ENCODE results near the gene SPAG4.

The SPAG4 gene

GRCh38 chr20:35632539-35633115 is 17.0 kb downstream of the SPAG4 start:
- TF ChIP-seq Cebpa-rat (IDR thresholded peaks at IDR 0.05), result no peak
- H3K36me3 ChIP-seq, result peaks cover 76% of the 10 kb centered on the region
- no peaks in the 10 kb centered on the region for H3K4me1 ChIP-seq
- no peaks in the 10 kb centered on the region for H3K27me3 ChIP-seq
- peaks cover 64% of the 10 kb centered on the region for H4K20me1 ChIP-seq
- no peak overlapping the region for H3K4me3 ChIP-seq
- H3K9ac ChIP-seq, result no peak overlapping the region
- H3K27ac ChIP-seq, result no peak overlapping the region
- no peak overlapping the region for H3K4me2 ChIP-seq
- H3K9me3 ChIP-seq, result no peaks in the 10 kb centered on the region

GRCh38 chr20:35635652-35636051 is 20.0 kb downstream of the SPAG4 start:
- H3K4me2 ChIP-seq, result no peak overlapping the region
- peaks cover 46% of the 10 kb centered on the region for H3K36me3 ChIP-seq
- no peak overlapping the region for H3K9ac ChIP-seq
- H3K9me3 ChIP-seq, result no peaks in the 10 kb centered on the region
- TF ChIP-seq Cebpa-rat (IDR thresholded peaks at IDR 0.05), result no peak
- H4K20me1 ChIP-seq, result peaks cover 88% of the 10 kb centered on the region
- no peak overlapping the region for H3K27ac ChIP-seq
- no peaks in the 10 kb centered on the region for H3K27me3 ChIP-seq
- H3K4me3 ChIP-seq, result no peak overlapping the region
- no peaks in the 10 kb centered on the region for H3K4me1 ChIP-seq

GRCh38 chr20:35636095-35636494 is 20.5 kb downstream of the SPAG4 start:
- peaks cover 42% of the 10 kb centered on the region for H3K36me3 ChIP-seq
- no peaks in the 10 kb centered on the region for H3K9me3 ChIP-seq
- no peaks in the 10 kb centered on the region for H3K27me3 ChIP-seq
- no peaks in the 10 kb centered on the region for H3K4me1 ChIP-seq
- no peak overlapping the region for H3K27ac ChIP-seq
- TF ChIP-seq Cebpa-rat (IDR thresholded peaks at IDR 0.05), result no peak
- no peak overlapping the region for H3K9ac ChIP-seq
- H3K4me3 ChIP-seq, result no peak overlapping the region
- no peak overlapping the region for H3K4me2 ChIP-seq
- peaks cover 93% of the 10 kb centered on the region for H4K20me1 ChIP-seq

- no peak overlapping the region for H3K9ac ChIP-seq
- H3K4me1 ChIP-seq, result no peaks in the 10 kb centered on the region
- no peaks in the 10 kb centered on the region for H3K27me3 ChIP-seq
- no peak overlapping the region for H3K27ac ChIP-seq
- H4K20me1 ChIP-seq, result peaks cover 95% of the 10 kb centered on the region
- no peaks in the 10 kb centered on the region for H3K9me3 ChIP-seq
- H3K4me3 ChIP-seq, result no peak overlapping the region
- TF ChIP-seq Cebpa-rat (IDR thresholded peaks at IDR 0.05), result no peak
- H3K36me3 ChIP-seq, result peaks cover 30% of the 10 kb centered on the region
- no peak overlapping the region for H3K4me2 ChIP-seq
Measured at GRCh38 chr20:35637276-35637675, 21.6 kb downstream of the SPAG4 start.

- no peak overlapping the region for H3K4me2 ChIP-seq
Measured at GRCh38 chr20:35638751-35639150, 23.1 kb downstream of the SPAG4 start.

GRCh38 chr20:35640724-35641123 is 25.1 kb downstream of the SPAG4 start:
- no peak overlapping the region for H3K27ac ChIP-seq
- H3K4me1 ChIP-seq, result no peaks in the 10 kb centered on the region
- H3K4me2 ChIP-seq, result no peak overlapping the region
- no peaks in the 10 kb centered on the region for H3K27me3 ChIP-seq
- no peak overlapping the region for H3K4me3 ChIP-seq
- H3K9ac ChIP-seq, result no peak overlapping the region
- no peaks in the 10 kb centered on the region for H3K9me3 ChIP-seq
- H3K36me3 ChIP-seq, result peaks cover 26% of the 10 kb centered on the region; the same call in 1 of the 2 replicates
- H4K20me1 ChIP-seq, result peaks cover 100% of the 10 kb centered on the region
- TF ChIP-seq Cebpa-rat (IDR thresholded peaks at IDR 0.05), result no peak

More at GRCh38 chr20:35638751-35639150, 23.1 kb downstream of the SPAG4 start:
- Histone ChIP-seq H3K27me3 (no peaks in the 10 kb centered on the region), H3K27ac (no peak overlapping the region), H4K20me1 (peaks cover 96% of the 10 kb centered on the region), H3K4me1 (no peaks in the 10 kb centered on the region), H3K9me3 (no peaks in the 10 kb centered on the region), H3K9ac (no peak overlapping the region), H3K4me3 (no peak overlapping the region), H3K36me3 (peaks cover 26% of the 10 kb centered on the region; the same call in 1 of the 2 replicates)
- TF ChIP-seq Cebpa-rat (IDR thresholded peaks at IDR 0.05), result no peak

- Histone ChIP-seq H3K9me3 (no peaks in the 10 kb centered on the region), H3K4me1 (no peaks in the 10 kb centered on the region), H3K4me3 (no peak overlapping the region), H3K4me2 (no peak overlapping the region), H3K36me3 (peaks cover 26% of the 10 kb centered on the region; the same call in 1 of the 2 replicates), H3K27ac (no peak overlapping the region), H3K9ac (no peak overlapping the region), H3K27me3 (no peaks in the 10 kb centered on the region), H4K20me1 (peaks cover 100% of the 10 kb centered on the region)
- no peak for TF ChIP-seq Cebpa-rat (IDR thresholded peaks at IDR 0.05)
Measured at GRCh38 chr20:35641743-35642142, 26.1 kb downstream of the SPAG4 start.

- no peak overlapping the region for H3K9ac ChIP-seq
- H3K9me3 ChIP-seq, result no peaks in the 10 kb centered on the region
- H3K4me2 ChIP-seq, result no peak overlapping the region
- no peak for TF ChIP-seq Cebpa-rat (IDR thresholded peaks at IDR 0.05)
- H3K4me1 ChIP-seq, result no peaks in the 10 kb centered on the region
- H3K4me3 ChIP-seq, result no peak overlapping the region
- H3K36me3 ChIP-seq, result peaks cover 26% of the 10 kb centered on the region
- no peak overlapping the region for H3K27ac ChIP-seq
- peaks cover 100% of the 10 kb centered on the region for H4K20me1 ChIP-seq
- H3K27me3 ChIP-seq, result no peaks in the 10 kb centered on the region
Measured at GRCh38 chr20:35643045-35643444, 27.4 kb downstream of the SPAG4 start.

- no peak for TF ChIP-seq Cebpa-rat (IDR thresholded peaks at IDR 0.05)
- H3K4me2 ChIP-seq, result no peak overlapping the region
Measured at GRCh38 chr20:35644806-35645205, 29.2 kb downstream of the SPAG4 start.

GRCh38 chr20:35648836-35649235 is 33.2 kb downstream of the SPAG4 start:
- TF ChIP-seq Cebpa-rat (IDR thresholded peaks at IDR 0.05), result no peak
- Histone ChIP-seq H3K4me1 (no peaks in the 10 kb centered on the region), H3K36me3 (peaks cover 51% of the 10 kb centered on the region), H3K4me2 (no peak overlapping the region), H3K9me3 (no peaks in the 10 kb centered on the region), H4K20me1 (peaks cover 100% of the 10 kb centered on the region), H3K27me3 (no peaks in the 10 kb centered on the region), H3K4me3 (no peak overlapping the region), H3K27ac (no peak overlapping the region), H3K9ac (no peak overlapping the region)

More at GRCh38 chr20:35644806-35645205, 29.2 kb downstream of the SPAG4 start:
- peaks cover 100% of the 10 kb centered on the region for H4K20me1 ChIP-seq
- H3K36me3 ChIP-seq, result peaks cover 26% of the 10 kb centered on the region
- H3K4me3 ChIP-seq, result no peak overlapping the region
- H3K27ac ChIP-seq, result no peak overlapping the region
- H3K27me3 ChIP-seq, result no peaks in the 10 kb centered on the region
- no peaks in the 10 kb centered on the region for H3K9me3 ChIP-seq
- H3K9ac ChIP-seq, result no peak overlapping the region
- no peaks in the 10 kb centered on the region for H3K4me1 ChIP-seq

GRCh38 chr20:35650632-35651031 is 35.0 kb downstream of the SPAG4 start:
- no peaks in the 10 kb centered on the region for H3K4me1 ChIP-seq
- H4K20me1 ChIP-seq, result peaks cover 100% of the 10 kb centered on the region
- no peak overlapping the region for H3K27ac ChIP-seq
- no peak overlapping the region for H3K4me2 ChIP-seq
- H3K9me3 ChIP-seq, result no peaks in the 10 kb centered on the region
- H3K27me3 ChIP-seq, result no peaks in the 10 kb centered on the region
- no peak for TF ChIP-seq Cebpa-rat (IDR thresholded peaks at IDR 0.05)
- no peak overlapping the region for H3K4me3 ChIP-seq
- H3K9ac ChIP-seq, result no peak overlapping the region
- H3K36me3 ChIP-seq, result peaks cover 54% of the 10 kb centered on the region

All from BLaER1 (cell line).